Heart left ventricle (tissue), 16 donors: Measurements from ENCODE around the gene C1QTNF1. TPM values are rescaled to one million over a fixed set of nuclear protein-coding genes. Genes with fewer than 3 reads are reported as not detected.

Experiments used
- ATAC-seq, 4 donors: fragments of 200-7000 bp; cut with Tn5 transposase; one replicate each; pipeline ENCODE4 v1.9.1; 2020 to 2022; ENCODE audit warnings: moderate library complexity in 4 of 4, mild to moderate bottlenecking in 3 of 4, moderate number of reproducible peaks in 1 of 4
- DNase-seq, 5 donors: peaks; one replicate each; pipeline ENCODE4 v3.0.0-alpha.2; 2020
- H3K27ac ChIP-seq, 12 donors: fragments of 200-600 bp; sonication (generic) in 4 of 12; one replicate each; pipeline versions ENCODE4 v1.5.0 to v1.8.0; 2016 to 2022; ENCODE audit warnings: mild to moderate bottlenecking in 2 of 12
- H3K27me3 ChIP-seq, 9 donors: fragments of 200-600 bp; sonication (generic) in 2 of 9; one replicate each; pipeline versions ENCODE4 v1.5.1 to v1.8.0; 2016 to 2022; ENCODE audit warnings: mild to moderate bottlenecking in 3 of 9
- H3K36me3 ChIP-seq, 9 donors: fragments of 200-600 bp; sonication (generic) in 2 of 9; one replicate each; pipeline versions ENCODE4 v1.5.0 to v1.8.0; 2018 to 2022; ENCODE audit warnings: mild to moderate bottlenecking in 2 of 9
- H3K4me1 ChIP-seq, 12 donors: fragments of 200-600 bp; sonication (generic) in 4 of 12; one replicate each; pipeline versions ENCODE4 v1.5.0 to v1.8.0; 2016 to 2022; ENCODE audit warnings: mild to moderate bottlenecking in 3 of 12
- H3K4me3 ChIP-seq, 12 donors: fragments of 200-600 bp; sonication (generic) in 4 of 12; one replicate each; pipeline versions ENCODE4 v1.5.0 to v1.8.0; 2017 to 2022; ENCODE audit warnings: mild to moderate bottlenecking in 9 of 12, moderate library complexity in 4 of 12
- H3K9me3 ChIP-seq, 12 donors: fragments of 200-600 bp; sonication (generic) in 4 of 12; one replicate each; pipeline versions ENCODE4 v1.5.0 to v1.8.0; 2016 to 2022; ENCODE audit warnings: mild to moderate bottlenecking in 1 of 12
- CTCF ChIP-seq, 12 donors: fragments of 200-600 bp; sonication (generic) in 4 of 12; IDR thresholded peaks; one replicate each; pipeline versions ENCODE4 v1.5.0 to v1.8.0; 2018 to 2022; ENCODE audit warnings: antibody characterized with exemption in 12 of 12, mild to moderate bottlenecking in 5 of 12
- POLR2A ChIP-seq, 2 donors: fragments of 450-650 bp; IDR thresholded peaks; one replicate each; pipeline ENCODE4 v1.6.1; 2017; ENCODE audit warnings: antibody characterized with exemption in 2 of 2, mild to moderate bottlenecking in 2 of 2, moderate library complexity in 2 of 2
- WGBS, 4 donors: extraction: QIAGEN DNeasy Blood & Tissue Kit in 2 of 4; methylation state at CpG; one replicate each; pipeline versions ENCODE4 v1.1.5 to v1.1.7; 2013 to 2018; 5-methylcytosine and 5-hydroxymethylcytosine counted together
- intact Hi-C, 10 donors: fragments of 100-400 bp; cut with DNase I; formaldehyde crosslinking; loops; one replicate each; pipeline versions ENCODE4 v1.11.1 to v1.14.2; 2022
- polyA plus RNA-seq, 2 donors: library from polyadenylated mRNA; stranded (reverse); fragments of 200-250 nt; gene quantifications; one replicate each; pipeline ENCODE4 v1.2.3, GENCODE V29; 2013
- total RNA-seq, 9 donors: library from RNA; depleted of rRNA in 2 of 9; stranded (reverse); fragments of >200 nt in 2 of 9; fragmentation: NEBNext Ultra II Directional in 3 of 9; extraction: Animal tissue kit (Norgen Biotek cat#: 25700) in 3 of 9; gene quantifications; one replicate each; pipeline versions ENCODE4 v1.1.0 to v1.2.4, GENCODE V29; 2016 to 2023
- donor health status: ischemic (EF 13 %, LVEDD 7.1; RV severe dilation, severe dysfunction).
- donor health status: healthy with polysubstance abuse.
- donor health status: DM: no; HTN: yes; CAD: no.
- donor health status: DM: no; HTN: no; CAD: no.
- donor health status: ischemic (EF 25% LVEDD 6.9; RV normal size, moderate dysfunction).
- donor health status: ischemic (EF 25% LVEDD 5.7; RV mildly dilated, moderate dysfunction).
- donor health status: healthy.
- donor health status: DM: yes; HTN: yes; CAD: no.
- donor health status: ischemic (EF 35%, LVEDD 5.7; RV mildly dilated, moderate dysfunction).
- donor health status: nonischemic (EF 11% LVEDD 7.7; RV severe dilation, severe dysfunction).
- donor health status: DM: yes; HTN: yes; CAD: no.
- donor health status: PGD.
- donor health status: ischemic (EF 29% LVEDD 5.4; RV normal size, mild dysfunction).
- donor health status: nonischemic (EF 23%, LVEDD 6.1; RV moderate dilation, normal function).

C1QTNF1 gene
- total and polyA plus RNA-seq, 11 donors, result 37.0 to 406 (median 85.5) TPM

GRCh38 chr17:79057737-79058385 lies 33.9 kb downstream of the C1QTNF1 start:
- Histone ChIP-seq H3K36me3 (no peaks in the 10 kb centered on the region), H3K4me3 (no peak overlapping the region), H3K4me1 (peaks cover 0 to 14% (median 0%) of the 10 kb centered on the region in 12 donors), H3K9me3 (peaks cover 0 to 15% (median 4%) of the 10 kb centered on the region in 12 donors), H3K27ac (no peak overlapping the region), H3K27me3 (no peaks in the 10 kb centered on the region)
- DNase-seq (no peak), ATAC-seq (no peak)
- 85 to 87% (median 86%) methylated on average over 10 of the region's 10 CpGs for WGBS, 4 donors
- intact Hi-C loops, result no loop called here
- TF ChIP-seq POLR2A (IDR thresholded peaks at IDR 0.05) (no peak), CTCF (IDR thresholded peaks at IDR 0.05) (no peak)

- DNase-seq (no peak), ATAC-seq (no peak)
- H3K4me3 ChIP-seq, result no peak overlapping the region
- H3K36me3 ChIP-seq, result no peaks in the 10 kb centered on the region
- peaks cover 0 to 10% (median 0%) of the 10 kb centered on the region in 12 donors for H3K4me1 ChIP-seq
- no peaks in the 10 kb centered on the region for H3K9me3 ChIP-seq
- WGBS, 4 donors, result 84 to 91% (median 87%) methylated on average over 7 of the region's 7 CpGs
- H3K27ac ChIP-seq, result no peak overlapping the region
- H3K27me3 ChIP-seq, result no peaks in the 10 kb centered on the region
- intact Hi-C loops, result no loop called here
- TF ChIP-seq CTCF (IDR thresholded peaks at IDR 0.05) (no peak), POLR2A (IDR thresholded peaks at IDR 0.05) (no peak)
Measured at GRCh38 chr17:79062691-79063090, 38.7 kb downstream of the C1QTNF1 start.

- Histone ChIP-seq H3K4me3 (no peak overlapping the region), H3K27me3 (no peaks in the 10 kb centered on the region), H3K27ac (no peak overlapping the region), H3K9me3 (no peaks in the 10 kb centered on the region), H3K4me1 (peaks cover 0 to 3% (median 0%) of the 10 kb centered on the region in 12 donors), H3K36me3 (no peaks in the 10 kb centered on the region)
- 81 to 93% (median 85%) methylated on average over 4 of the region's 4 CpGs for WGBS, 4 donors
- ATAC-seq, result no peak
- TF ChIP-seq POLR2A (IDR thresholded peaks at IDR 0.05), result no peak
- no peak for TF ChIP-seq CTCF (IDR thresholded peaks at IDR 0.05)
- intact Hi-C loops, result no loop called here
- no peak for DNase-seq
Measured at GRCh38 chr17:79064026-79064425, 40.1 kb downstream of the C1QTNF1 start.

GRCh38 chr17:79065105-79065670 lies 41.2 kb downstream of the C1QTNF1 start:
- intact Hi-C loops, result no loop called here
- 38 to 46% (median 43%) methylated on average over 10 of the region's 10 CpGs for WGBS, 4 donors
- Histone ChIP-seq H3K9me3 (no peaks in the 10 kb centered on the region), H3K36me3 (no peaks in the 10 kb centered on the region), H3K4me3 (no peak overlapping the region), H3K27me3 (no peaks in the 10 kb centered on the region), H3K4me1 (peaks cover 0 to 3% (median 0%) of the 10 kb centered on the region in 12 donors), H3K27ac (no peak overlapping the region)
- TF ChIP-seq POLR2A (IDR thresholded peaks at IDR 0.05) (no peak), CTCF (IDR thresholded peaks at IDR 0.05) (peak; percentile 41 to 72 (median 62))
- no peak for DNase-seq
- no peak for ATAC-seq
